Measurements from ENCODE around the gene APEH. TPM values are rescaled to one million over a fixed set of nuclear protein-coding genes. Genes with fewer than 3 reads are reported as not detected.
A peak's percentile ranks its signal among the peaks of the same experiment; 100 is the strongest.

APEH gene
- total and polyA plus RNA-seq, 2 of the 13 experiments (the other 11 are each of a cell fraction or from before 2014, with no cell fraction given), result 116 to 130 TPM

DNA sequence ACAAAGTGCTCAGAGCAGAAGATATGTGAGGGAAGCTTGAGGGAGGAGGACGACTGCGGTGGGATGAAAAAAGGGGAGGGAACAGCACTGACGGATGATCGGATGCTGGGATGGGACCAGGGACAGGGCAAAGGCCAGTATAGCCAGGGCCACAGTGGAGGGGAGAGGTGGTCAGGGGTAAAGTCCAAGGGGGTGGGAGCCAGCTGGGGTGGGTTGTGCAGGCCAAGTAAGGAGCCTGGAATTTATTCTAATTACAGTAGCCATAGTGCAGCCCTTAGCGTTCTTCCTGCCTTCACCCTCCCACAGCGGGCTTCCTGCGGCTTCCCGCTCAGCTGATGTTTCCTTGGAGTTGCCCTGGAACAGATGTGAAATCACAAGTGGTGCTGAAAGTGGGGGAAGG is 7.6 kb upstream of the APEH start (continued):
- TF ChIP-seq, protein P1, sequence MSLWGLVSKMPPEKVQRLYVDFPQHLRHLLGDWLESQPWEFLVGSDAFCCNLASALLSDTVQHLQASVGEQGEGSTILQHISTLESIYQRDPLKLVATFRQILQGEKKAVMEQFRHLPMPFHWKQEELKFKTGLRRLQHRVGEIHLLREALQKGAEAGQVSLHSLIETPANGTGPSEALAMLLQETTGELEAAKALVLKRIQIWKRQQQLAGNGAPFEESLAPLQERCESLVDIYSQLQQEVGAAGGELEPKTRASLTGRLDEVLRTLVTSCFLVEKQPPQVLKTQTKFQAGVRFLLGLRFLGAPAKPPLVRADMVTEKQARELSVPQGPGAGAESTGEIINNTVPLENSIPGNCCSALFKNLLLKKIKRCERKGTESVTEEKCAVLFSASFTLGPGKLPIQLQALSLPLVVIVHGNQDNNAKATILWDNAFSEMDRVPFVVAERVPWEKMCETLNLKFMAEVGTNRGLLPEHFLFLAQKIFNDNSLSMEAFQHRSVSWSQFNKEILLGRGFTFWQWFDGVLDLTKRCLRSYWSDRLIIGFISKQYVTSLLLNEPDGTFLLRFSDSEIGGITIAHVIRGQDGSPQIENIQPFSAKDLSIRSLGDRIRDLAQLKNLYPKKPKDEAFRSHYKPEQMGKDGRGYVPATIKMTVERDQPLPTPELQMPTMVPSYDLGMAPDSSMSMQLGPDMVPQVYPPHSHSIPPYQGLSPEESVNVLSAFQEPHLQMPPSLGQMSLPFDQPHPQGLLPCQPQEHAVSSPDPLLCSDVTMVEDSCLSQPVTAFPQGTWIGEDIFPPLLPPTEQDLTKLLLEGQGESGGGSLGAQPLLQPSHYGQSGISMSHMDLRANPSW (CRISPR knock-in tag; IDR thresholded peaks at IDR 0.05; ENCODE audit: borderline replicate concordance), result no peak
- TF ChIP-seq POLR2AphosphoS2 (IDR thresholded peaks at IDR 0.05; ENCODE audit: low read depth, low read length) (no peak), HOXA9 (CRISPR knock-in tag; IDR thresholded peaks at IDR 0.05; ENCODE audit: borderline replicate concordance) (no peak), HDAC1 (CRISPR knock-in tag; IDR thresholded peaks at IDR 0.05) (peak; percentile 69), ZNF7 (CRISPR knock-in tag; IDR thresholded peaks at IDR 0.05) (no peak), CEBPB (IDR thresholded peaks at IDR 0.05; ENCODE audit: borderline replicate concordance, low read depth, low read length) (no peak), ZNF431 (CRISPR knock-in tag; IDR thresholded peaks at IDR 0.05; ENCODE audit: borderline replicate concordance, low read depth) (no peak), MATR3 (CRISPR knock-in tag; IDR thresholded peaks at IDR 0.05) (no peak), KAT2B (IDR thresholded peaks at IDR 0.05; ENCODE audit: borderline replicate concordance, low read depth, low read length) (no peak), DPF2 (CRISPR knock-in tag; IDR thresholded peaks at IDR 0.05; ENCODE audit: borderline replicate concordance, low read depth) (peak; percentile 74; the same call in 1 of the 2 replicates), ZNF432 (CRISPR knock-in tag; IDR thresholded peaks at IDR 0.05; ENCODE audit: borderline replicate concordance) (no peak)
- TF ChIP-seq, protein P2, sequence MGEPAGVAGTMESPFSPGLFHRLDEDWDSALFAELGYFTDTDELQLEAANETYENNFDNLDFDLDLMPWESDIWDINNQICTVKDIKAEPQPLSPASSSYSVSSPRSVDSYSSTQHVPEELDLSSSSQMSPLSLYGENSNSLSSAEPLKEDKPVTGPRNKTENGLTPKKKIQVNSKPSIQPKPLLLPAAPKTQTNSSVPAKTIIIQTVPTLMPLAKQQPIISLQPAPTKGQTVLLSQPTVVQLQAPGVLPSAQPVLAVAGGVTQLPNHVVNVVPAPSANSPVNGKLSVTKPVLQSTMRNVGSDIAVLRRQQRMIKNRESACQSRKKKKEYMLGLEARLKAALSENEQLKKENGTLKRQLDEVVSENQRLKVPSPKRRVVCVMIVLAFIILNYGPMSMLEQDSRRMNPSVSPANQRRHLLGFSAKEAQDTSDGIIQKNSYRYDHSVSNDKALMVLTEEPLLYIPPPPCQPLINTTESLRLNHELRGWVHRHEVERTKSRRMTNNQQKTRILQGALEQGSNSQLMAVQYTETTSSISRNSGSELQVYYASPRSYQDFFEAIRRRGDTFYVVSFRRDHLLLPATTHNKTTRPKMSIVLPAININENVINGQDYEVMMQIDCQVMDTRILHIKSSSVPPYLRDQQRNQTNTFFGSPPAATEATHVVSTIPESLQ (CRISPR knock-in tag; conservative IDR thresholded peaks at IDR 0.05), result no peak
- TF ChIP-seq, protein P3, sequence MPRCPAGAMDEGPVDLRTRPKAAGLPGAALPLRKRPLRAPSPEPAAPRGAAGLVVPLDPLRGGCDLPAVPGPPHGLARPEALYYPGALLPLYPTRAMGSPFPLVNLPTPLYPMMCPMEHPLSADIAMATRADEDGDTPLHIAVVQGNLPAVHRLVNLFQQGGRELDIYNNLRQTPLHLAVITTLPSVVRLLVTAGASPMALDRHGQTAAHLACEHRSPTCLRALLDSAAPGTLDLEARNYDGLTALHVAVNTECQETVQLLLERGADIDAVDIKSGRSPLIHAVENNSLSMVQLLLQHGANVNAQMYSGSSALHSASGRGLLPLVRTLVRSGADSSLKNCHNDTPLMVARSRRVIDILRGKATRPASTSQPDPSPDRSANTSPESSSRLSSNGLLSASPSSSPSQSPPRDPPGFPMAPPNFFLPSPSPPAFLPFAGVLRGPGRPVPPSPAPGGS (CRISPR knock-in tag; IDR thresholded peaks at IDR 0.05), result no peak
- TF ChIP-seq, protein P4, sequence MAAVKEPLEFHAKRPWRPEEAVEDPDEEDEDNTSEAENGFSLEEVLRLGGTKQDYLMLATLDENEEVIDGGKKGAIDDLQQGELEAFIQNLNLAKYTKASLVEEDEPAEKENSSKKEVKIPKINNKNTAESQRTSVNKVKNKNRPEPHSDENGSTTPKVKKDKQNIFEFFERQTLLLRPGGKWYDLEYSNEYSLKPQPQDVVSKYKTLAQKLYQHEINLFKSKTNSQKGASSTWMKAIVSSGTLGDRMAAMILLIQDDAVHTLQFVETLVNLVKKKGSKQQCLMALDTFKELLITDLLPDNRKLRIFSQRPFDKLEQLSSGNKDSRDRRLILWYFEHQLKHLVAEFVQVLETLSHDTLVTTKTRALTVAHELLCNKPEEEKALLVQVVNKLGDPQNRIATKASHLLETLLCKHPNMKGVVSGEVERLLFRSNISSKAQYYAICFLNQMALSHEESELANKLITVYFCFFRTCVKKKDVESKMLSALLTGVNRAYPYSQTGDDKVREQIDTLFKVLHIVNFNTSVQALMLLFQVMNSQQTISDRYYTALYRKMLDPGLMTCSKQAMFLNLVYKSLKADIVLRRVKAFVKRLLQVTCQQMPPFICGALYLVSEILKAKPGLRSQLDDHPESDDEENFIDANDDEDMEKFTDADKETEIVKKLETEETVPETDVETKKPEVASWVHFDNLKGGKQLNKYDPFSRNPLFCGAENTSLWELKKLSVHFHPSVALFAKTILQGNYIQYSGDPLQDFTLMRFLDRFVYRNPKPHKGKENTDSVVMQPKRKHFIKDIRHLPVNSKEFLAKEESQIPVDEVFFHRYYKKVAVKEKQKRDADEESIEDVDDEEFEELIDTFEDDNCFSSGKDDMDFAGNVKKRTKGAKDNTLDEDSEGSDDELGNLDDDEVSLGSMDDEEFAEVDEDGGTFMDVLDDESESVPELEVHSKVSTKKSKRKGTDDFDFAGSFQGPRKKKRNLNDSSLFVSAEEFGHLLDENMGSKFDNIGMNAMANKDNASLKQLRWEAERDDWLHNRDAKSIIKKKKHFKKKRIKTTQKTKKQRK (IDR thresholded peaks at IDR 0.05; ENCODE audit: low read length), result no peak
- TF ChIP-seq, protein P5, sequence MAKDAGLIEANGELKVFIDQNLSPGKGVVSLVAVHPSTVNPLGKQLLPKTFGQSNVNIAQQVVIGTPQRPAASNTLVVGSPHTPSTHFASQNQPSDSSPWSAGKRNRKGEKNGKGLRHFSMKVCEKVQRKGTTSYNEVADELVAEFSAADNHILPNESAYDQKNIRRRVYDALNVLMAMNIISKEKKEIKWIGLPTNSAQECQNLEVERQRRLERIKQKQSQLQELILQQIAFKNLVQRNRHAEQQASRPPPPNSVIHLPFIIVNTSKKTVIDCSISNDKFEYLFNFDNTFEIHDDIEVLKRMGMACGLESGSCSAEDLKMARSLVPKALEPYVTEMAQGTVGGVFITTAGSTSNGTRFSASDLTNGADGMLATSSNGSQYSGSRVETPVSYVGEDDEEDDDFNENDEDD (CRISPR knock-in tag; IDR thresholded peaks at IDR 0.05; ENCODE audit: borderline replicate concordance), result no peak; the same call in 1 of the 2 replicates
- TF ChIP-seq, protein P6, sequence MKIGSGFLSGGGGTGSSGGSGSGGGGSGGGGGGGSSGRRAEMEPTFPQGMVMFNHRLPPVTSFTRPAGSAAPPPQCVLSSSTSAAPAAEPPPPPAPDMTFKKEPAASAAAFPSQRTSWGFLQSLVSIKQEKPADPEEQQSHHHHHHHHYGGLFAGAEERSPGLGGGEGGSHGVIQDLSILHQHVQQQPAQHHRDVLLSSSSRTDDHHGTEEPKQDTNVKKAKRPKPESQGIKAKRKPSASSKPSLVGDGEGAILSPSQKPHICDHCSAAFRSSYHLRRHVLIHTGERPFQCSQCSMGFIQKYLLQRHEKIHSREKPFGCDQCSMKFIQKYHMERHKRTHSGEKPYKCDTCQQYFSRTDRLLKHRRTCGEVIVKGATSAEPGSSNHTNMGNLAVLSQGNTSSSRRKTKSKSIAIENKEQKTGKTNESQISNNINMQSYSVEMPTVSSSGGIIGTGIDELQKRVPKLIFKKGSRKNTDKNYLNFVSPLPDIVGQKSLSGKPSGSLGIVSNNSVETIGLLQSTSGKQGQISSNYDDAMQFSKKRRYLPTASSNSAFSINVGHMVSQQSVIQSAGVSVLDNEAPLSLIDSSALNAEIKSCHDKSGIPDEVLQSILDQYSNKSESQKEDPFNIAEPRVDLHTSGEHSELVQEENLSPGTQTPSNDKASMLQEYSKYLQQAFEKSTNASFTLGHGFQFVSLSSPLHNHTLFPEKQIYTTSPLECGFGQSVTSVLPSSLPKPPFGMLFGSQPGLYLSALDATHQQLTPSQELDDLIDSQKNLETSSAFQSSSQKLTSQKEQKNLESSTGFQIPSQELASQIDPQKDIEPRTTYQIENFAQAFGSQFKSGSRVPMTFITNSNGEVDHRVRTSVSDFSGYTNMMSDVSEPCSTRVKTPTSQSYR (CRISPR knock-in tag; IDR thresholded peaks at IDR 0.05; ENCODE audit: borderline replicate concordance), result no peak
